ENCODE results near the gene UBL4B. TPM values are rescaled to one million over a fixed set of nuclear protein-coding genes. Genes with fewer than 3 reads are reported as not detected.

The UBL4B gene
- total RNA-seq, 2 donors from 2014 or later: not detected

GRCh38 chr1:110134050-110134595 is 21.9 kb downstream of the UBL4B start:
- H3K27ac ChIP-seq: no peak overlapping the region
- ATAC-seq (no peak), DNase-seq (no peak)
- WGBS, 2 donors: 34 to 35% methylated on average over 11 of the region's 11 CpGs
- no peak overlapping the region for H3K4me3 ChIP-seq
- H3K36me3 ChIP-seq (replicated peaks in 1 of 2; ENCODE audit: insufficient read depth in 1 of 2, low read depth in 2 of 2): no peaks in the 10 kb centered on the region
- peaks cover 16% of the 10 kb centered on the region for H3K4me1 ChIP-seq
- H3K9me3 ChIP-seq: no peaks in the 10 kb centered on the region
- peaks cover 0 to 4% of the 10 kb centered on the region in 2 donors for H3K27me3 ChIP-seq
- intact Hi-C loops (cut with DNase I): no loop called here
- TF ChIP-seq CTCF (IDR thresholded peaks at IDR 0.05) (no peak), POLR2A (IDR thresholded peaks at IDR 0.05) (no peak)

GRCh38 chr1:110135246-110135645 is 23.0 kb downstream of the UBL4B start:
- no peak overlapping the region for H3K27ac ChIP-seq
- no peaks in the 10 kb centered on the region for H3K9me3 ChIP-seq
- peaks cover 12% of the 10 kb centered on the region for H3K4me1 ChIP-seq
- DNase-seq (peak in 2 of 4 donors; percentile 39 to 42), ATAC-seq (no peak)
- WGBS, 2 donors: 30 to 32% methylated on average over 4 of the region's 4 CpGs
- TF ChIP-seq POLR2A (IDR thresholded peaks at IDR 0.05) (no peak), CTCF (IDR thresholded peaks at IDR 0.05) (no peak)
- peaks cover 0 to 4% of the 10 kb centered on the region in 2 donors for H3K27me3 ChIP-seq
- intact Hi-C loops (cut with DNase I): no loop called here
- H3K36me3 ChIP-seq (replicated peaks in 1 of 2; ENCODE audit: insufficient read depth in 1 of 2, low read depth in 2 of 2): no peaks in the 10 kb centered on the region
- no peak overlapping the region for H3K4me3 ChIP-seq

GRCh38 chr1:110135666-110136065 is 23.4 kb downstream of the UBL4B start:
- ATAC-seq: no peak
- intact Hi-C loops (cut with DNase I): no loop called here
- no peak overlapping the region for H3K27ac ChIP-seq
- TF ChIP-seq CTCF (IDR thresholded peaks at IDR 0.05) (no peak), POLR2A (IDR thresholded peaks at IDR 0.05) (no peak)
- no peak for DNase-seq
- H3K27me3 ChIP-seq: peaks cover 0 to 4% of the 10 kb centered on the region in 2 donors
- H3K9me3 ChIP-seq: no peaks in the 10 kb centered on the region
- peaks cover 10% of the 10 kb centered on the region for H3K4me1 ChIP-seq
- WGBS, 2 donors: 37 to 49% methylated on average over 10 of the region's 10 CpGs
- no peaks in the 10 kb centered on the region for H3K36me3 ChIP-seq (replicated peaks in 1 of 2; ENCODE audit: insufficient read depth in 1 of 2, low read depth in 2 of 2)
- H3K4me3 ChIP-seq: no peak overlapping the region

GRCh38 chr1:110136911-110137310 is 24.7 kb downstream of the UBL4B start:
- Histone ChIP-seq H3K36me3 (replicated peaks in 1 of 2; ENCODE audit: insufficient read depth in 1 of 2, low read depth in 2 of 2) (no peaks in the 10 kb centered on the region), H3K27ac (no peak overlapping the region), H3K4me1 (peaks cover 10% of the 10 kb centered on the region), H3K27me3 (peaks cover 0 to 4% of the 10 kb centered on the region in 2 donors), H3K9me3 (no peaks in the 10 kb centered on the region), H3K4me3 (no peak overlapping the region)
- TF ChIP-seq CTCF (IDR thresholded peaks at IDR 0.05) (no peak), POLR2A (IDR thresholded peaks at IDR 0.05) (no peak)
- ATAC-seq (no peak), DNase-seq (peak in 3 of 4 donors; percentile 49 to 65 (median 61))
- 3% methylated on average over 7 of the region's 7 CpGs for WGBS, 2 donors
- intact Hi-C loops (cut with DNase I): no loop called here

- peaks cover 0 to 4% of the 10 kb centered on the region in 2 donors for H3K27me3 ChIP-seq
- no peak overlapping the region for H3K27ac ChIP-seq
- DNase-seq (no peak), ATAC-seq (no peak)
- WGBS, 2 donors: 71% methylated on average over 3 of the region's 3 CpGs
- H3K9me3 ChIP-seq: no peaks in the 10 kb centered on the region
- H3K4me3 ChIP-seq: no peak overlapping the region
- no peaks in the 10 kb centered on the region for H3K36me3 ChIP-seq (replicated peaks in 1 of 2; ENCODE audit: insufficient read depth in 1 of 2, low read depth in 2 of 2)
- TF ChIP-seq POLR2A (IDR thresholded peaks at IDR 0.05): no peak
- no peak for TF ChIP-seq CTCF (IDR thresholded peaks at IDR 0.05)
- H3K4me1 ChIP-seq: peaks cover 10% of the 10 kb centered on the region
- intact Hi-C loops (cut with DNase I): no loop called here
Observed at GRCh38 chr1:110138956-110139355, 26.7 kb downstream of the UBL4B start.

Data from body of pancreas (tissue), 4 donors.